ENCODE results near the gene CBLIF. TPM values are rescaled to one million over a fixed set of nuclear protein-coding genes. Genes with fewer than 3 reads are reported as not detected.

CBLIF gene
- total and polyA plus RNA-seq, 7 experiments from 2014 or later = not detected

GRCh38 chr11:59814021-59814420 lies 31.3 kb downstream of the CBLIF start:
- peaks cover 0 to 8% (median 0%) of the 10 kb centered on the region in 5 donors for H3K36me3 Mint-ChIP-seq
- ATAC-seq (no peak), DNase-seq (no peak)
- peaks cover 4 to 9% of the 10 kb centered on the region in 2 donors for H3K4me1 ChIP-seq (ENCODE audit: control insufficient read depth in 2 of 2, insufficient read depth in 2 of 2, low read length in 2 of 2)
- H3K27me3 Mint-ChIP-seq = peaks cover 0 to 7% (median 0%) of the 10 kb centered on the region in 5 donors
- no peaks in the 10 kb centered on the region for H3K27me3 ChIP-seq (ENCODE audit: control insufficient read depth in 2 of 2, insufficient read depth in 2 of 2, low read length in 2 of 2)
- H3K27ac Mint-ChIP-seq = peak overlapping the region in 3 of 9 donors; percentile 1 to 68 (median 36)
- no peak overlapping the region for H3K27ac ChIP-seq (ENCODE audit: low read depth, low read length)
- intact Hi-C loops (cut with micrococcal nuclease) = loop anchor here in 1 of 2 donors (10.0 kb wide), 1 partner anchor 669 kb away; the partner anchor contains the start of gene FAM111A
- ChIA-PET CTCF (no interaction called here), POLR2A (interaction anchor here (1.1 kb wide), 1 partner anchor 10 kb away, joined by 3 read pairs; no protein-coding TSS in a partner anchor)
- peaks cover 0 to 5% (median 0%) of the 10 kb centered on the region in 11 donors for H3K9me3 Mint-ChIP-seq
- H3K4me3 ChIP-seq (ENCODE audit: low read length) = no peak overlapping the region
- no peaks in the 10 kb centered on the region for H3K9me3 ChIP-seq (ENCODE audit: control insufficient read depth in 2 of 3, low read length in 3 of 3)
- H3K36me3 ChIP-seq (ENCODE audit: control insufficient read depth in 2 of 3, insufficient read depth in 3 of 3, low read length in 3 of 3) = peaks cover 0 to 3% (median 0%) of the 10 kb centered on the region in 3 experiments
- peaks cover 13 to 38% (median 31%) of the 10 kb centered on the region in 7 donors for H3K4me1 Mint-ChIP-seq
- peak overlapping the region in 7 of 10 donors; percentile 1 to 50 (median 37) for H3K4me3 Mint-ChIP-seq

- POLR2A ChIA-PET = no interaction called here
- Histone ChIP-seq H3K36me3 (ENCODE audit: control insufficient read depth in 2 of 3, insufficient read depth in 3 of 3, low read length in 3 of 3) (peaks cover 0 to 8% (median 3%) of the 10 kb centered on the region in 3 experiments), H3K27me3 (ENCODE audit: control insufficient read depth in 2 of 2, insufficient read depth in 2 of 2, low read length in 2 of 2) (no peaks in the 10 kb centered on the region), H3K9me3 (ENCODE audit: control insufficient read depth in 2 of 3, low read length in 3 of 3) (no peaks in the 10 kb centered on the region), H3K4me1 (ENCODE audit: control insufficient read depth in 2 of 2, insufficient read depth in 2 of 2, low read length in 2 of 2) (peaks cover 4 to 9% of the 10 kb centered on the region in 2 donors), H3K4me3 (ENCODE audit: low read length) (no peak overlapping the region), H3K27ac (ENCODE audit: low read depth, low read length) (no peak overlapping the region)
- DNase-seq (no peak), ATAC-seq (no peak)
- peaks cover 8 to 37% (median 30%) of the 10 kb centered on the region in 7 donors for H3K4me1 Mint-ChIP-seq
- H3K9me3 Mint-ChIP-seq = peaks cover 0 to 5% (median 0%) of the 10 kb centered on the region in 11 donors
- no peak overlapping the region for H3K27ac Mint-ChIP-seq
- H3K36me3 Mint-ChIP-seq = peaks cover 0 to 9% (median 4%) of the 10 kb centered on the region in 5 donors
- peaks cover 0 to 7% (median 0%) of the 10 kb centered on the region in 5 donors for H3K27me3 Mint-ChIP-seq
- intact Hi-C loops (cut with micrococcal nuclease) = loop anchor here in 1 of 2 donors (10.0 kb wide), 1 partner anchor 669 kb away; the partner anchor contains the start of gene FAM111A
- CTCF ChIA-PET = no interaction called here
- H3K4me3 Mint-ChIP-seq = no peak overlapping the region
These were observed 31.9 kb downstream of the CBLIF start for GRCh38 chr11:59813364-59813763.

DNA sequence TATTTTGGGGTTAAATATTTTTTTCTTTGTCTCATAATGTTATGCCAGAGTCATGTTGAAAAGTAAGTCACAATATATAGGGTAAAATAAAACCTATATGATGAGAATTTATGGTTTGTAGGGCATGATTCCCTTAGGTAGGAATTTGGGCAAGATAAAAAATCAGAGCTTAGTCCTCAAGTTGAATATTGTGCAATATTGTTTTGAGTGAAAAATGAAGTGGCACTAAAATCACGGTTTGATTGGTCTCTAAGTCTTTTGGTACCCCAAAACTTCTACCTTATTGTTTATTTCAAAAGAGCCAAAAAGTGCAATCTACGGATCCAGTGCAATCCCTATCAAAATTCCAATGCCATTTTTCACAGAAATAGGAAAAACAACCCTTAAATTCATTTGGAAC lies 33.1 kb downstream of the CBLIF start:
- peaks cover 0 to 7% (median 0%) of the 10 kb centered on the region in 5 donors for H3K27me3 Mint-ChIP-seq
- ChIA-PET CTCF (no interaction called here), POLR2A (no interaction called here)
- H3K27me3 ChIP-seq (ENCODE audit: control insufficient read depth in 2 of 2, insufficient read depth in 2 of 2, low read length in 2 of 2) = no peaks in the 10 kb centered on the region
- no peak overlapping the region for H3K4me3 ChIP-seq (ENCODE audit: low read length)
- no peak overlapping the region for H3K27ac Mint-ChIP-seq
- intact Hi-C loops (cut with micrococcal nuclease) = loop anchor here in 1 of 2 donors (10.0 kb wide), 1 partner anchor 667 kb away; the partner anchor contains the start of gene FAM111A
- H3K4me1 Mint-ChIP-seq = peaks cover 6 to 35% (median 29%) of the 10 kb centered on the region in 7 donors
- H3K27ac ChIP-seq (ENCODE audit: low read depth, low read length) = no peak overlapping the region
- DNase-seq (no peak), ATAC-seq (no peak)
- H3K9me3 Mint-ChIP-seq = peaks cover 0 to 5% (median 0%) of the 10 kb centered on the region in 11 donors
- H3K36me3 Mint-ChIP-seq = peaks cover 0 to 12% (median 4%) of the 10 kb centered on the region in 5 donors
- peaks cover 0 to 19% (median 7%) of the 10 kb centered on the region in 3 experiments for H3K36me3 ChIP-seq (ENCODE audit: control insufficient read depth in 2 of 3, insufficient read depth in 3 of 3, low read length in 3 of 3)
- no peaks in the 10 kb centered on the region for H3K9me3 ChIP-seq (ENCODE audit: control insufficient read depth in 2 of 3, low read length in 3 of 3)
- H3K4me1 ChIP-seq (ENCODE audit: control insufficient read depth in 2 of 2, insufficient read depth in 2 of 2, low read length in 2 of 2) = peaks cover 4 to 9% of the 10 kb centered on the region in 2 donors
- no peak overlapping the region for H3K4me3 Mint-ChIP-seq

DNA sequence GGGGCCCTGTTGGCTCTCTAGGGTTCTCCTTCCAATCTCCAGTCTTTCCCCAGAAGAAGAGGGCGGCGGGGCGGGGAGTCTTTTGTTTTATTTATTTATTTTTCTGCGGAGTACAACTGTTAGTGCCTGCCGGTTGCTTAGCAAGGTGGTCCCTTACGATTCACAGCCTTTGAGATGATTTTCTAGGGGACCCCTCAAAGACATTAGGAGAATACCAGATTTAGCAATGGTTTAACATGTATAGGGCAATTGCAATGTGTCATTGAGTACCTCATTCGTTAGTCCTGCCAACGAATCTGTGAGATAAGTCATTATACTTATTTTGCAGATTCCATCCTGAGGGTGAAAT lies 34.4 kb downstream of the CBLIF start:
- Histone ChIP-seq H3K27me3 (ENCODE audit: control insufficient read depth in 2 of 2, insufficient read depth in 2 of 2, low read length in 2 of 2) (no peaks in the 10 kb centered on the region), H3K9me3 (ENCODE audit: control insufficient read depth in 2 of 3, low read length in 3 of 3) (no peaks in the 10 kb centered on the region), H3K4me3 (ENCODE audit: low read length) (peak overlapping the region; percentile 83), H3K36me3 (ENCODE audit: control insufficient read depth in 2 of 3, insufficient read depth in 3 of 3, low read length in 3 of 3) (peaks cover 0 to 32% (median 11%) of the 10 kb centered on the region in 3 experiments), H3K27ac (ENCODE audit: low read depth, low read length) (peak overlapping the region; percentile 75), H3K4me1 (ENCODE audit: control insufficient read depth in 2 of 2, insufficient read depth in 2 of 2, low read length in 2 of 2) (peaks cover 4 to 9% of the 10 kb centered on the region in 2 donors)
- ATAC-seq = no peak
- Mint-ChIP-seq H3K27ac (peak overlapping the region; percentile 86 to 94 (median 92)), H3K36me3 (peaks cover 3 to 21% (median 8%) of the 10 kb centered on the region in 5 donors), H3K9me3 (peaks cover 0 to 5% (median 0%) of the 10 kb centered on the region in 11 donors), H3K4me3 (peak overlapping the region; percentile 88 to 95 (median 92)), H3K4me1 (peaks cover 6 to 35% (median 29%) of the 10 kb centered on the region in 7 donors), H3K27me3 (peaks cover 0 to 7% (median 0%) of the 10 kb centered on the region in 5 donors)
- intact Hi-C loops (cut with micrococcal nuclease) = loop anchor here (1.0 to 10.0 kb wide), 7 partner anchors 56 to 666 kb away; partner anchors contain the start of genes PATL1 (in 2 of the 2), STX3 (in 2 of the 2), FAM111A (in 1 of the 2) and OSBP (in 1 of the 2)
- ChIA-PET CTCF (interaction anchor here (0.6 to 3.8 kb wide), 6 partner anchors 10 to 1025 kb away, joined by 3 to 16 read pairs (median 3); partner anchors contain the start of gene STX3), POLR2A (no interaction called here)
- DNase-seq = no peak

GRCh38 chr11:59810189-59810910 lies 34.9 kb downstream of the CBLIF start, which contains the start of gene MRPL16:
TSS of gene MRPL16 (minus strand) at chr11:59810778. CDS start at chr11:59810658, 120 bp downstream.
- Mint-ChIP-seq H3K4me1 (peaks cover 6 to 35% (median 29%) of the 10 kb centered on the region in 7 donors), H3K27ac (peak within 1 kb of the TSS; percentile 86 to 94 (median 92)), H3K9me3 (peaks cover 0 to 5% (median 0%) of the 10 kb centered on the region in 11 donors), H3K27me3 (peaks cover 0 to 7% (median 0%) of the 10 kb centered on the region in 5 donors), H3K36me3 (peaks cover 3 to 21% (median 8%) of the 10 kb centered on the region in 5 donors), H3K4me3 (peak within 1 kb of the TSS; percentile 88 to 95 (median 92))
- peaks cover 4 to 9% of the 10 kb centered on the region in 2 donors for H3K4me1 ChIP-seq (ENCODE audit: control insufficient read depth in 2 of 2, insufficient read depth in 2 of 2, low read length in 2 of 2)
- peak within 1 kb of the TSS; percentile 75 for H3K27ac ChIP-seq (ENCODE audit: low read depth, low read length)
- intact Hi-C loops (cut with micrococcal nuclease) = loop anchor here (1.0 to 10.0 kb wide), 7 partner anchors 55 to 666 kb away; partner anchors contain the start of genes PATL1 (in 2 of the 2), STX3 (in 2 of the 2), FAM111A (in 1 of the 2) and OSBP (in 1 of the 2)
- peak within 1 kb of the TSS; percentile 83 for H3K4me3 ChIP-seq (ENCODE audit: low read length)
- H3K27me3 ChIP-seq (ENCODE audit: control insufficient read depth in 2 of 2, insufficient read depth in 2 of 2, low read length in 2 of 2) = no peaks in the 10 kb centered on the region
- ChIA-PET CTCF (interaction anchor here (0.6 to 3.8 kb wide), 8 partner anchors 9 to 1025 kb away, joined by 3 to 16 read pairs (median 3); partner anchors contain the start of gene STX3), POLR2A (interaction anchor here (1.1 kb wide), 1 partner anchor 55 kb away, joined by 3 read pairs; the partner anchor contains the start of gene STX3)
- ATAC-seq (peak; percentile 100), DNase-seq (peak; percentile 74 to 89 (median 83))
- peaks cover 0 to 32% (median 11%) of the 10 kb centered on the region in 3 experiments for H3K36me3 ChIP-seq (ENCODE audit: control insufficient read depth in 2 of 3, insufficient read depth in 3 of 3, low read length in 3 of 3)
- H3K9me3 ChIP-seq (ENCODE audit: control insufficient read depth in 2 of 3, low read length in 3 of 3) = no peaks in the 10 kb centered on the region

DNA sequence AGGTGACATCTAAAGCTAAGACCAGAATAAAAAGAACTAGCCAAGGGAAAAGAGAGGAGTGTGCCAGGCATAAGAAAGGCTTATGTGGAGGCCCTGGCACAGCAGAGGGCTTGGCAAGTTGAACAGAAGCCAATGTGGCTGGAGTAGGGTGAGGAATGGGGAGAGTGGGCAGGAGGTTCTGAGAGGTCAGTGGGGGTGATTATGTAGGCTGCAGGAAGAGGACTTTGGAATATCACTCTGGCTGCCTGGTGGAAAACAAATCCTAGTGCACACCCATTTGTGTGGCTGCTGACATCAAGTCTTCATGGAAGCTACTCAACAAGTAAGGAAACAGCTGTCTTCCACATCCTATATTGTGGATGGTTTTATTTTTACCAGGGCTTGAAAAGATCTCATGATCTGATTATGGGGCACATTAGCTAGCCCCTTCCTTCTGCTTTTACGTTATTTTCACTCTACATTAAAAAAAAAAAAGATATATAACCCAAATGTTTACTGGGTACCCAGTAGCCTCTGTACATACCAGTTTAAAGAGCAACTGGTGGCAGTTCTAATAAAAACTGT lies 38.2 kb downstream of the CBLIF start:
- DNase-seq = no peak
- H3K4me3 Mint-ChIP-seq = no peak overlapping the region
- Histone ChIP-seq H3K4me3 (ENCODE audit: low read length) (no peak overlapping the region), H3K27ac (ENCODE audit: low read depth, low read length) (no peak overlapping the region), H3K4me1 (ENCODE audit: control insufficient read depth in 2 of 2, insufficient read depth in 2 of 2, low read length in 2 of 2) (peaks cover 4 to 9% of the 10 kb centered on the region in 2 donors), H3K9me3 (ENCODE audit: control insufficient read depth in 2 of 3, low read length in 3 of 3) (no peaks in the 10 kb centered on the region), H3K27me3 (ENCODE audit: control insufficient read depth in 2 of 2, insufficient read depth in 2 of 2, low read length in 2 of 2) (no peaks in the 10 kb centered on the region), H3K36me3 (ENCODE audit: control insufficient read depth in 2 of 3, insufficient read depth in 3 of 3, low read length in 3 of 3) (peaks cover 0 to 32% (median 11%) of the 10 kb centered on the region in 3 experiments)
- peaks cover 3 to 29% (median 8%) of the 10 kb centered on the region in 5 donors for H3K36me3 Mint-ChIP-seq
- ChIA-PET POLR2A (no interaction called here), CTCF (interaction anchor here (0.6 to 0.8 kb wide), 2 partner anchors 10 to 54 kb away, joined by 3 read pairs; no protein-coding TSS in a partner anchor)
- intact Hi-C loops (cut with micrococcal nuclease) = no loop called here
- no peaks in the 10 kb centered on the region for H3K27me3 Mint-ChIP-seq
- no peak for ATAC-seq
- H3K9me3 Mint-ChIP-seq = peaks cover 0 to 5% (median 0%) of the 10 kb centered on the region in 11 donors
- H3K27ac Mint-ChIP-seq = peak overlapping the region in 2 of 9 donors; percentile 54 to 82
- peaks cover 6 to 36% (median 25%) of the 10 kb centered on the region in 7 donors for H3K4me1 Mint-ChIP-seq
